Measurements from ENCODE around the gene WNT11.
A peak's percentile ranks its signal among the peaks of the same experiment; 100 is the strongest.

The WNT11 gene

GRCh38 chr11:76152741-76153570 is 53.3 kb downstream of the WNT11 start:
- DNase-seq (ENCODE audit: low read depth): no peak

GRCh38 chr11:76152086-76152681 is 54.1 kb downstream of the WNT11 start:
- peak; percentile 60 for DNase-seq (ENCODE audit: low read depth)

GRCh38 chr11:76151556-76152085 is 54.7 kb downstream of the WNT11 start:
- no peak for DNase-seq (ENCODE audit: low read depth)

GRCh38 chr11:76150141-76150540 is 56.2 kb downstream of the WNT11 start:
- no peak for DNase-seq (ENCODE audit: low read depth)

GRCh38 chr11:76149713-76150112 is 56.6 kb downstream of the WNT11 start:
- DNase-seq (ENCODE audit: low read depth): no peak

GRCh38 chr11:76148941-76149613 is 57.2 kb downstream of the WNT11 start:
- no peak for DNase-seq (ENCODE audit: low read depth)

GRCh38 chr11:76148231-76148630 is 58.1 kb downstream of the WNT11 start:
- DNase-seq (ENCODE audit: low read depth): no peak

GRCh38 chr11:76147106-76147740 is 59.1 kb downstream of the WNT11 start:
- DNase-seq (ENCODE audit: low read depth): no peak

GRCh38 chr11:76143274-76143673 is 63.0 kb downstream of the WNT11 start:
- no peak for DNase-seq (ENCODE audit: low read depth)

- DNase-seq (ENCODE audit: low read depth): no peak
Measured at GRCh38 chr11:76141901-76142588, 64.3 kb downstream of the WNT11 start.

- no peak for DNase-seq (ENCODE audit: low read depth)
Measured at GRCh38 chr11:76140912-76141574, 65.3 kb downstream of the WNT11 start.

GRCh38 chr11:76139314-76139713 is 67.0 kb downstream of the WNT11 start:
- DNase-seq (ENCODE audit: low read depth): no peak

Measured in activated T-helper 1 cell treated with Interleukin-2 at 50 U/mL for 16 hours (primary cell).